PC-3 (cell line): Measurements from ENCODE around the gene AVP. TPM values are rescaled to one million over a fixed set of nuclear protein-coding genes. Genes with fewer than 3 reads are reported as not detected.

ENCODE experiments used
- ATAC-seq: fragments of 200-7000 bp; cut with Tn5 transposase; 2 replicates; pipeline ENCODE4 v1.9.1; 2020; ENCODE audit warnings: mild to moderate bottlenecking, moderate library complexity
- BruUV-seq: library from RNA; stranded (reverse); fragments of 400-500 nt; replicated peaks from 2 replicates; lab custom pipeline; 2021; lab: Mats Ljungman, UMichigan
- CTCF ChIA-PET: fragments of 300-600 bp; sonication (Branson Sonifier 250); formaldehyde crosslinking; loops from one replicate; lab custom pipeline; 2022; ENCODE audit warnings: antibody characterized with exemption; lab: Charles Lee
- POLR2A ChIA-PET: fragments of 300-600 bp; sonication (Branson Sonifier 250); formaldehyde crosslinking; loops from one replicate; lab custom pipeline; 2022; ENCODE audit warnings: antibody characterized with exemption; ENCODE audit not compliant: unreplicated experiment; lab: Charles Lee
- DNase-seq: peaks from one replicate; pipeline ENCODE4 v3.0.0-alpha.2; 2015
- H2AFZ ChIP-seq: fragments of 300-600 bp; sonication (generic); 2 replicates; pipeline ENCODE4 v1.6.0; 2016; ENCODE audit warnings: antibody characterized with exemption, low read length
- H3F3A ChIP-seq: fragments of 300-600 bp; sonication (generic); one replicate; pipeline ENCODE4 v1.6.0; 2017; ENCODE audit warnings: antibody characterized with exemption, low read length, control low read depth, mild to moderate bottlenecking; ENCODE audit not compliant: unreplicated experiment
- H3K27ac ChIP-seq: fragments of 300-600 bp; sonication (generic); 2 replicates; pipeline ENCODE4 v1.5.1; 2016; ENCODE audit warnings: mild to moderate bottlenecking, low read length
- H3K27me3 ChIP-seq: fragments of 300-600 bp; sonication (generic); 2 replicates; pipeline ENCODE4 v1.6.1; 2016; ENCODE audit warnings: low read length, mixed read lengths
- H3K36me3 ChIP-seq: fragments of 300-600 bp; sonication (generic); 2 replicates; pipeline ENCODE4 v1.6.1; 2016; ENCODE audit warnings: low read depth, mixed run types, low read length, mixed read lengths
- H3K4me1 ChIP-seq: fragments of 300-600 bp; sonication (generic); 2 replicates; pipeline ENCODE4 v1.5.1; 2016; ENCODE audit warnings: low read length; ENCODE audit not compliant: insufficient read depth
- H3K4me2 ChIP-seq: fragments of 300-600 bp; sonication (generic); 2 replicates; pipeline ENCODE4 v1.6.0; 2016; ENCODE audit warnings: low read length
- H3K4me3 ChIP-seq: fragments of 300-600 bp; sonication (generic); 2 replicates; pipeline ENCODE4 v1.5.1; 2016; ENCODE audit warnings: mild to moderate bottlenecking, low read length, mixed read lengths
- H3K79me2 ChIP-seq: fragments of 300-600 bp; sonication (generic); 2 replicates; pipeline ENCODE4 v1.6.1; 2017; ENCODE audit warnings: low read length, mixed read lengths
- H3K9ac ChIP-seq: fragments of 300-600 bp; sonication (generic); 2 replicates; pipeline ENCODE4 v1.6.0; 2016; ENCODE audit warnings: mild to moderate bottlenecking, low read length
- H3K9me2 ChIP-seq: fragments of 300-600 bp; sonication (generic); replicated peaks from 2 replicates; pipeline ENCODE4 v1.6.1; 2016; ENCODE audit warnings: mixed run types, low read length, mixed read lengths
- H3K9me3 ChIP-seq: fragments of 300-600 bp; sonication (generic); 2 replicates; pipeline ENCODE4 v1.6.1; 2016; ENCODE audit warnings: low read length, mixed read lengths
- H4K20me1 ChIP-seq: fragments of 300-600 bp; sonication (generic); 2 replicates; pipeline ENCODE4 v1.6.1; 2016; ENCODE audit warnings: low read length, mixed read lengths
- EZH2 ChIP-seq: fragments of 300-600 bp; sonication (generic); IDR thresholded peaks from one replicate; pipeline ENCODE4 v1.6.1; 2017; ENCODE audit warnings: antibody characterized with exemption, mild to moderate bottlenecking, low read length; ENCODE audit not compliant: unreplicated experiment
- EZH2phosphoT487 ChIP-seq: fragments of 300-600 bp; sonication (generic); IDR thresholded peaks from 2 replicates; pipeline ENCODE4 v1.6.1; 2018; ENCODE audit warnings: mild to moderate bottlenecking, antibody characterized with exemption, low read length, borderline replicate concordance
- intact Hi-C: fragments of 100-400 bp; cut with micrococcal nuclease; formaldehyde crosslinking; loops from 2 replicates; pipeline ENCODE4 v1.9.0; 2023
- total RNA-seq: library from RNA; depleted of rRNA; stranded (reverse); fragments of >200 nt; gene quantifications from 2 replicates; pipeline ENCODE4 v1.2.3, GENCODE V29; 2014
- TF ChIP-seq, protein P1 (sequence below): fragments of 300-600 bp; sonication (generic); conservative IDR thresholded peaks from 2 replicates; pipeline ENCODE4 v1.5.1; 2017; ENCODE audit warnings: antibody characterized with exemption, low read depth, mild to moderate bottlenecking, low read length

AVP gene
- total RNA-seq, 1 experiment from 2014 or later, result not detected

DNA sequence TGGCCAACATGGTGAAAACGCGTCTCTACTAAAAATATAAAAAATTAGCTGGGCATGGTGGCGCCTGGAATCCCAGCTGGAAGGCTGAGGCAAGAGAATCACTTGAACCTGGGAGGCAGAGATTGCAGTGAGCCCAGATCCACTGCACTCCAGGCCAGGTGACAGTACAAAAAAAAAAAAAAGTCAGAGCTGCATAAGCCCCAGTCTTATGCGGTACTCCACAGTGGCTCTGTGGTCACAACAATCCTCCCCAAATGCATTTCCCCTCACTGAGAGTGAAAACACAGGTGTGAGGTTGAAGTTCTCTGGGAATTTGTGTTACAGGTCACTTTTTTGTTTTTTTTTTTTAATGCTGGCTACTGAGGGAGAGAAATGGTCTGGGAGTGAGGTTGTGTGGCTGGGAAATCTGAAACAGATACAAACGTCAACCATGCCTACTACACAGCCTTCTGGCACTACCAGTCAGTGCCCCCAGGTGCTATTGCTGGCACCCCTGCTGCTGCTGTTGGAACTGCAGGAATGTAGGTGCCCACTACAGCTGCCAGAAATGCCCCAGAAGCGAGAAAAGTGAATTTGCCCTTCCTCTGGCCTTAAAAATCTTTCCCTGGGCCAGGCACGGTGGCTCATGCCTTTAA is 33.0 kb downstream of the AVP start:
- ATAC-seq, result 0 out of 2 replicates have a peak, but pooled peaks have one; percentile 11
- POLR2A ChIA-PET, result no interaction called here
- no TSS peak for BruUV-seq

DNA sequence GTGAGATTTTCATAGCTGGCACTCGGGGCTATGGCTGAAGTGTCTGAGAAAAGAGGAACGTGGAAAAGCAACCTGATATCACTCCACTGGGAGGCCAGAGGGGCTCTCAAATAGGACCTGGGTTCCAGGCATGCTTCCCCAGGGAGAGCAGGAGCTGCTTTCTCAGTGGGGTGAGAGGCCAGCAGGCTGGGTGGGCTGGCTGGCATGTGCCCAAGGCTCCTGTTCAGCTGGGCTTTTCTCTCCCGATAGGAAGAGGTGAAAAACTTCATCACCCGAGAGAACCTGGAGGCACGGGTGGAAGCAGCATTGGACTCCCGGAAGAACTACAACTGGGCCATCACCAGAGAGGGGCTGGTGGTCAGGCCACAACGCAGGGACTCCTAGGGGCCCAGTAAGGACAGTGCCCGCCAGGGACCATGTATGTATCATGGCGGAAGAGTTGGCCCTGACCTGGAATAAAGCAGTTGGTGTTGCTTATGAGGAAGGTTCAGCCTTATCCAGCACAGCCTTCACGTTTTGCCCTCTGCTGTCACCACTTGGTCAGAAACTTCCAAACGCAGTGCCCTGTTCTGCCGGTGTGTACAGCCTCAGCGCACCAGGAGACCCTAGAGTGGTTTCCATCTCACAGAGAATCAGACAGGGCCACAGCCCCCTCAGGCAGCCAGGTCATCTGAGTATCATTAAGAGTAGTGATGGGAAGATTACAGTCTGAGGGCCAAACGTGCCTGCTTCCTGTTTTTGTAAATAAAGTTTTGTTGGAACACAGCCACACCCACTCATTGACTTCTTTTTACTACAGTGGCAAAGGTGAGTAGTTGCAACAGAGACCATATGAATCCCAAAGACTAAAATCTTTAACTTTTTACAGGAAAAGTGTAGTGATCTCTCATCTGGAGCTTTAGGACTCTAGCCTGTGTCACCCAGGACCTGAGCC is 36.8 kb downstream of the AVP start:
- Histone ChIP-seq H3K27me3 (no peaks in the 10 kb centered on the region), H3K9me3 (no peaks in the 10 kb centered on the region), H3K4me3 (peak overlapping the region; percentile 93), H3K79me2 (peaks cover 22% of the 10 kb centered on the region), H3K9ac (no peak overlapping the region; the same call in 1 of the 2 replicates), H3K4me1 (peaks cover 11% of the 10 kb centered on the region), H4K20me1 (peaks cover 9% of the 10 kb centered on the region), H2AFZ (no peak overlapping the region), H3F3A (no peaks in the 10 kb centered on the region), H3K27ac (no peak overlapping the region), H3K4me2 (peak overlapping the region; percentile 87), H3K9me2 (no peaks in the 10 kb centered on the region), H3K36me3 (peaks cover 26% of the 10 kb centered on the region)
- ChIA-PET CTCF (no interaction called here), POLR2A (interaction anchor here (0.6 kb wide), 1 partner anchor 110 kb away, joined by 4 read pairs; no protein-coding TSS in a partner anchor)
- TSS peak; percentile 35 for BruUV-seq
- ATAC-seq (no peak), DNase-seq (no peak)
- TF ChIP-seq, protein P1, sequence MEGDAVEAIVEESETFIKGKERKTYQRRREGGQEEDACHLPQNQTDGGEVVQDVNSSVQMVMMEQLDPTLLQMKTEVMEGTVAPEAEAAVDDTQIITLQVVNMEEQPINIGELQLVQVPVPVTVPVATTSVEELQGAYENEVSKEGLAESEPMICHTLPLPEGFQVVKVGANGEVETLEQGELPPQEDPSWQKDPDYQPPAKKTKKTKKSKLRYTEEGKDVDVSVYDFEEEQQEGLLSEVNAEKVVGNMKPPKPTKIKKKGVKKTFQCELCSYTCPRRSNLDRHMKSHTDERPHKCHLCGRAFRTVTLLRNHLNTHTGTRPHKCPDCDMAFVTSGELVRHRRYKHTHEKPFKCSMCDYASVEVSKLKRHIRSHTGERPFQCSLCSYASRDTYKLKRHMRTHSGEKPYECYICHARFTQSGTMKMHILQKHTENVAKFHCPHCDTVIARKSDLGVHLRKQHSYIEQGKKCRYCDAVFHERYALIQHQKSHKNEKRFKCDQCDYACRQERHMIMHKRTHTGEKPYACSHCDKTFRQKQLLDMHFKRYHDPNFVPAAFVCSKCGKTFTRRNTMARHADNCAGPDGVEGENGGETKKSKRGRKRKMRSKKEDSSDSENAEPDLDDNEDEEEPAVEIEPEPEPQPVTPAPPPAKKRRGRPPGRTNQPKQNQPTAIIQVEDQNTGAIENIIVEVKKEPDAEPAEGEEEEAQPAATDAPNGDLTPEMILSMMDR, result no peak
- intact Hi-C loops, result no loop called here

More for the DNA sequence above, 33.0 kb downstream of the AVP start:
- H3K9me3 ChIP-seq, result no peaks in the 10 kb centered on the region
- H3F3A ChIP-seq, result no peaks in the 10 kb centered on the region
- no peak overlapping the region for H3K27ac ChIP-seq
- peaks cover 6% of the 10 kb centered on the region for H3K4me1 ChIP-seq
- peaks cover 26% of the 10 kb centered on the region for H3K36me3 ChIP-seq
- no peak overlapping the region for H2AFZ ChIP-seq
- H3K9me2 ChIP-seq, result no peaks in the 10 kb centered on the region
- H3K4me3 ChIP-seq, result no peak overlapping the region
- CTCF ChIA-PET, result no interaction called here
- H4K20me1 ChIP-seq, result peaks cover 9% of the 10 kb centered on the region
- H3K79me2 ChIP-seq, result peaks cover 17% of the 10 kb centered on the region
- H3K9ac ChIP-seq, result no peak overlapping the region
- TF ChIP-seq EZH2phosphoT487 (no peak), EZH2 (no peak)
- TF ChIP-seq, protein P1, result no peak
- DNase-seq, result peak; percentile 20
- intact Hi-C loops, result loop anchor here (5.0 kb wide), 1 partner anchor 226 kb away; no protein-coding TSS in a partner anchor
- H3K4me2 ChIP-seq, result no peak overlapping the region
- no peaks in the 10 kb centered on the region for H3K27me3 ChIP-seq
